Pericardium fibroblast (primary cell): ENCODE measurements around the gene OR2M5. TPM values are rescaled to one million over a fixed set of nuclear protein-coding genes. Genes with fewer than 3 reads are reported as not detected.

ENCODE experiments used
- total RNA-seq: library from RNA; depleted of rRNA; stranded (reverse); fragments of >200 nt; gene quantifications from 2 replicates; pipeline ENCODE4 v1.2.3, GENCODE V29; 2015

Gene OR2M5, protein sequence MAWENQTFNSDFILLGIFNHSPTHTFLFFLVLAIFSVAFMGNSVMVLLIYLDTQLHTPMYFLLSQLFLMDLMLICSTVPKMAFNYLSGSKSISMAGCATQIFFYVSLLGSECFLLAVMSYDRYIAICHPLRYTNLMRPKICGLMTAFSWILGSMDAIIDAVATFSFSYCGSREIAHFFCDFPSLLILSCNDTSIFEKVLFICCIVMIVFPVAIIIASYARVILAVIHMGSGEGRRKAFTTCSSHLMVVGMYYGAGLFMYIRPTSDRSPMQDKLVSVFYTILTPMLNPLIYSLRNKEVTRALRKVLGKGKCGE
- not detected in 2 replicates for total RNA-seq

DNA sequence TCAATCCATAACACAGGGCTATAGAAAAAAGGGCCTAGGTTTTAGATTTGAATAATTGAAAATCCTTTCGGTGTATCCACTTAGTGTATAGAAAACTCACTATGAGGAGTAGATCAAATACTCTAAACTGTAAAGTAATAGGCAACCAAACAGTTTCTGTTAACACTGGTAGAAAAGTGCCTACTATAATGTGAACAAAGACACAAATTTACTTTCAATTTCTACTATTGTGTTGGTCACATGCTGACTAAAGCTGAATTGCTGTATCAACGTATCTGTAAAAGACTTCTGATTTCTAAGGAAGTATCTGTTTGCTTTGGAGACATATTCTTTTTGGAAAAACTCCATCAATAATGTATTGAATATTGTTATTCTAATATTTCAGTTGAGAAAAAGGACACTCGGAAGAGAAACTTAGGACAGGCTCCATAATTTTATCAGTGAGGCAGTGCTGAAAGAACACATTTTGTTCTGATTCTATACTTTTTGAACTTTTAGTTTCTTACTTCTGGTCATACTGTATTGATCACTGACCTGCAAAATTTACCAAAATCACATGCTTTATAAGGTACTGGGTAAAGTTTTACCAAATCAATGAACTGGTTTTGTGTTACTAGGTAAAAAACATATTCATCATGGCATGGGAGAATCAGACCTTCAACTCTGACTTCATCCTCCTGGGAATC lies at the start of gene OR2M5:
Gene OR2M5 (plus strand): TSS at position 636 of the 686 bp plus-strand sequence. CDS start 0 bp downstream, at position 636.

DNA sequence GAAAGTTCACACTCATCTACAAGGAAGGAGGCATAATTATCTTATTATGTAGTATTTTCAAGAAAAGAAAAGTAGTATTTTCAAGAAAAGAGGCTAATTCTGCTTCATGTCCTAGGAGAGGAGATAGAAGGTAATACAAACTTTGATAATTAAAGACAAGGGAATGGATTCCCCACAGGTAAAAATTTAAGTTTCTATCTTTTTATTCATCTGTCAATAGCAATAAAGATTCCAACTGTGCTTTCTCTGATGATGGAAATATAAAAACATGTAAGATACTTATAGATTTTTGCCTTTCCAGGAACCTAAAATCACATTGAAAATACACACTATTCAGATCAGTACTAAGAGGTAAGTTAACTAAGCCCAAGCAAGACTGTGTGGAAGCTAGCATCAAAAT lies 29.6 kb downstream of the OR2M5 start, which contains the start of gene OR2M2:
Gene OR2M2 (plus strand): TSS at position 301 of the 400 bp plus-strand sequence. CDS start 5,165 bp downstream, outside the sequence.

Other genes with a start within 250 kb of the OR2M5 start
- gene OR2W3, start 249.6 kb upstream of the OR2M5 start, total RNA-seq: 0.12 TPM in 1 of 2 replicates, not detected in the other
- not detected in 2 replicates for gene OR2T8, start 224.9 kb upstream of the OR2M5 start, total RNA-seq
- not detected in 2 replicates for gene OR2AJ1, start 220.3 kb upstream of the OR2M5 start, total RNA-seq
- gene OR2L8, start 196.3 kb upstream of the OR2M5 start, total RNA-seq: not detected in 2 replicates
- gene OR2AK2, start 179.9 kb upstream of the OR2M5 start, total RNA-seq: not detected in 2 replicates
- gene OR2L5, start 131.5 kb upstream of the OR2M5 start, total RNA-seq: not detected in 2 replicates
- not detected in 2 replicates for gene OR2L2, start 115.1 kb upstream of the OR2M5 start, total RNA-seq
- gene OR2L3, start 98.3 kb upstream of the OR2M5 start, total RNA-seq: not detected in 2 replicates
- gene OR2L13, start 50.0 kb upstream of the OR2M5 start, total RNA-seq: not detected in 2 replicates
- not detected in 2 replicates for gene OR2M2, start 29.7 kb downstream of the OR2M5 start, total RNA-seq
- gene OR2M3, start 52.1 kb downstream of the OR2M5 start, total RNA-seq: not detected in 2 replicates
- gene OR2M4, start 86.3 kb downstream of the OR2M5 start, total RNA-seq: not detected in 2 replicates
- gene OR2T33, start 132.8 kb downstream of the OR2M5 start, total RNA-seq: not detected in 2 replicates
- gene OR2T12, start 158.3 kb downstream of the OR2M5 start, total RNA-seq: not detected in 2 replicates
- gene OR2M7, start 179.4 kb downstream of the OR2M5 start, total RNA-seq: not detected in 2 replicates
- gene OR14C36, start 203.6 kb downstream of the OR2M5 start, total RNA-seq: not detected in 2 replicates
- gene OR2T4, start 216.5 kb downstream of the OR2M5 start, total RNA-seq: not detected in 2 replicates
- gene OR2T6, start 230.6 kb downstream of the OR2M5 start, total RNA-seq: not detected in 2 replicates